ENCODE measurements around the gene CCT8L2.
"Not testable (repeated sequence)": the region's sequence is repeated elsewhere in the genome, so short reads cannot be mapped to it uniquely, and the experiment has no call there.

- TF ChIP-seq CTCF, EP300 (IDR thresholded peaks at IDR 0.05): not testable (repeated sequence)
Observed at GRCh38 chr22:16580872-16581271, 11.7 kb downstream of the CCT8L2 start.

Measured in tibial nerve (tissue), 4 donors.